COR-L47 (cell line): Measurements from ENCODE around the gene MTA3.

Experiments used
- DNase-seq: peaks from one replicate; lab custom pipeline; 2025; lab: John Stamatoyannopoulos, UW

Gene MTA3

GRCh38 chr2:42762823-42763804 is 194.7 kb downstream of the MTA3 start:
- DNase-seq: no peak

- DNase-seq: no peak
Measured at GRCh38 chr2:42764096-42764495, 195.7 kb downstream of the MTA3 start, which contains the start of gene OXER1. Gene OXER1 (minus strand): TSS chr2:42764135. CDS start chr2:42764062, 73 bp downstream.

- DNase-seq: no peak
Measured at GRCh38 chr2:42764901-42765300, 196.5 kb downstream of the MTA3 start.

GRCh38 chr2:42765686-42766085 is 197.3 kb downstream of the MTA3 start:
- no peak for DNase-seq

GRCh38 chr2:42767080-42767898 is 198.9 kb downstream of the MTA3 start:
- no peak for DNase-seq

- no peak for DNase-seq
Measured at GRCh38 chr2:42767899-42768705, 199.7 kb downstream of the MTA3 start.

GRCh38 chr2:42768706-42769256 is 200.3 kb downstream of the MTA3 start:
- DNase-seq: no peak

- no peak for DNase-seq
Measured at GRCh38 chr2:42769583-42770287, 201.3 kb downstream of the MTA3 start.

- DNase-seq: peak; percentile 26
Measured at GRCh38 chr2:42770288-42771131, 202.1 kb downstream of the MTA3 start.

GRCh38 chr2:42771546-42772153 is 203.2 kb downstream of the MTA3 start:
- DNase-seq: no peak

- no peak for DNase-seq
Measured at GRCh38 chr2:42775186-42775585, 206.8 kb downstream of the MTA3 start.

- no peak for DNase-seq
Measured at GRCh38 chr2:42775810-42776209, 207.4 kb downstream of the MTA3 start.

GRCh38 chr2:42777883-42778805 is 209.7 kb downstream of the MTA3 start:
- DNase-seq: no peak

- DNase-seq: no peak
Measured at GRCh38 chr2:42781181-42781580, 212.7 kb downstream of the MTA3 start.

- DNase-seq: no peak
Measured at GRCh38 chr2:42783511-42783910, 215.1 kb downstream of the MTA3 start.

GRCh38 chr2:42784204-42784880 is 215.9 kb downstream of the MTA3 start:
- no peak for DNase-seq

GRCh38 chr2:42786561-42787345 is 218.3 kb downstream of the MTA3 start:
- DNase-seq: no peak
